Measurements from ENCODE around the gene PRB2. TPM values are rescaled to one million over a fixed set of nuclear protein-coding genes. Genes with fewer than 3 reads are reported as not detected.

The PRB2 gene
- total RNA-seq, 2 experiments from 2014 or later: not detected

DNA sequence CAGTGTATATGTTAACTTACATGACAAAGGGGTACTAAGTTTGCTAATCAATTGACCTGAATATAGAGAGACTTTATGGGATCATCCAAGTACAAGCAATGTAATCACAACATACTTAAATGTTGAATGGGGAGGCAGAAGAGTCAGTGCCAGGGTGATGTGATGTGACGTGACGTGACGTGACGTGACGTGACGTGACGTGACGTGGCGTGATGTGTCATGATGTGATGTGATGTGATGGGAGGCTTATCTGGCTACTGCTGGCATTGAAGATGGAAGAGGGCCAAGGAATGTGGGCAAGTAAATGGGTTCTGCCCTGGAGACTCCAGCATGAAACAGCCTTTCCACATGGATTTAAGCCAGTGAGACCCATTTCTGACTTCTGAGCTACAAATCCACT, 46.9 kb downstream of the PRB2 start:
- Mint-ChIP-seq H3K36me3 (no peaks in the 10 kb centered on the region), H3K9me3 (no peaks in the 10 kb centered on the region), H3K4me3 (no peak overlapping the region), H3K27ac (no peak overlapping the region), H3K4me1 (ENCODE audit: low read depth) (no peaks in the 10 kb centered on the region), H3K27me3 (no peaks in the 10 kb centered on the region)
- ChIA-PET POLR2A (no interaction called here), CTCF (interaction anchor here (0.7 kb wide), 1 partner anchor 138 kb away, joined by 3 read pairs; no protein-coding TSS in a partner anchor)
- no peak for DNase-seq
- intact Hi-C loops (cut with micrococcal nuclease): no loop called here

DNA sequence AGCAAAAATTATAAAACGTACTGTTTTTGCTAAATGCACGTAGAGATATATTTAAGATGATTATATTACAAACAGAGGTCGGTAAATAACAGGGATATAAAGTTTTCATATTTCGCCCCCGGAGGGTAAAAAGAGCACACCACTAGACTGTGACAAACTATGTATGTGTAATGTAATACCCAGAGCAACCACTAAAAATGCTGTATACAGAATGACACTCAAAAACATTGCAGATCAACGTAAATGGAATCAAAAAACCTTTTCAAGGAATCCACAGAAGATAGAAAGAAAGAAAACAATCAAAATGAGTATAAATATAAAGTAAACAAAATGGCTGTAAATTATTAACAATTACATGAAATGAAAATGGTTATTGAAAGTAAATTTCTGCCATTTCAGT, 47.6 kb downstream of the PRB2 start:
- Mint-ChIP-seq H3K27me3 (no peaks in the 10 kb centered on the region), H3K4me1 (ENCODE audit: low read depth) (no peaks in the 10 kb centered on the region), H3K9me3 (no peaks in the 10 kb centered on the region), H3K27ac (no peak overlapping the region), H3K4me3 (no peak overlapping the region), H3K36me3 (no peaks in the 10 kb centered on the region)
- ChIA-PET POLR2A (no interaction called here), CTCF (no interaction called here)
- intact Hi-C loops (cut with micrococcal nuclease): no loop called here
- DNase-seq: no peak

DNA sequence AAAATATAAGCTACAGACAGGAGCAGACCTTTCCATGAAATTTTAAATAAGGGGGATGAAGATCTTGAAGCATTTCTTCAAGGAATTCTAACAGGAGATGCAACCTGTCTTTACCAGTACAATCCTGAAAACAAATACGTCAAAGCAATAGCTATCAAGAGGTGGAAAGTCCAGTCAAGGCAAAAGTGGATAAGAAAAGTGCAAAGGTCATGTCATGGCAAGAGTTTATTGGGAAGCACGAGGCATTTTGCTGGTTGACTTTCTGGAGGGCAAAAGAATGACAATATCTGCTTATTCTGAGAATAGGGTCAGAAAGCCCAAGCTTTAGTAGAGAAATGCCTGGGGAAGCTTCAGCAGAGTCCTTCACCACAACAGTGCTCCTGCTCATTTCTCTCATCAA, 50.9 kb downstream of the PRB2 start:
- Mint-ChIP-seq H3K4me3 (no peak overlapping the region), H3K9me3 (no peaks in the 10 kb centered on the region), H3K4me1 (ENCODE audit: low read depth) (no peaks in the 10 kb centered on the region), H3K27ac (no peak overlapping the region), H3K36me3 (no peaks in the 10 kb centered on the region), H3K27me3 (no peaks in the 10 kb centered on the region)
- CTCF ChIA-PET: no interaction called here
- POLR2A ChIA-PET: no interaction called here
- DNase-seq: no peak
- intact Hi-C loops (cut with micrococcal nuclease): no loop called here

Other genes starting within 250 kb of the PRB2 start
- 1 to 10 TPM; 5.9 to 6.5 TPM for gene SMIM10L1, start 224.4 kb downstream of the PRB2 start, total RNA-seq
- gene TAS2R42, start 208.6 kb downstream of the PRB2 start, total RNA-seq: not detected
- gene PRB3, start 125.9 kb downstream of the PRB2 start, total RNA-seq: not detected
- not detected for gene PRB4, start 85.1 kb downstream of the PRB2 start, total RNA-seq

Data from activated CD4-positive, alpha-beta memory T cell treated with anti-CD3 and anti-CD28 coated beads for 36 hours (primary cell).